HCT116 (cell line): ENCODE results near the gene SSH2. TPM values are rescaled to one million over a fixed set of nuclear protein-coding genes. Genes with fewer than 3 reads are reported as not detected.
"Not testable (repeated sequence)": the region's sequence is repeated elsewhere in the genome, so short reads cannot be mapped to it uniquely, and the experiment has no call there.

Experiments
- ATAC-seq: fragments of 200-7000 bp; cut with Tn5 transposase; 2 replicates; pipeline ENCODE4 v1.9.1; 2020; ENCODE audit warnings: mild to moderate bottlenecking, moderate library complexity
- BruUV-seq: library from RNA; stranded (reverse); fragments of 400-500 nt; replicated peaks from 2 replicates; lab custom pipeline; 2021; lab: Mats Ljungman, UMichigan
- CTCF ChIA-PET: fragments of 300-600 bp; sonication (Branson Sonifier 250); formaldehyde crosslinking; loops from one replicate; lab custom pipeline; 2021; ENCODE audit warnings: antibody characterized with exemption; lab: Charles Lee
- POLR2A ChIA-PET: fragments of 300-600, 350-600 bp; sonication (Branson Sonifier 250); formaldehyde crosslinking; loops from one replicate; lab custom pipeline; 2021; ENCODE audit warnings: antibody characterized with exemption; lab: Charles Lee
- RAD21 ChIA-PET, 2 experiments: fragments of 300-600 bp; sonication (Branson Sonifier 250); formaldehyde crosslinking; loops; one replicate each; lab custom pipeline; 2023; ENCODE audit warnings: low total read pairs in 2 of 2; ENCODE audit not compliant: uncharacterized antibody in 2 of 2, unreplicated experiment in 2 of 2, low non-redundant PET in 1 of 2; lab: Charles Lee
- DNase-seq: peaks from one replicate; pipeline ENCODE4 v3.0.0-alpha.2; 2010; ENCODE audit warnings: low read depth, low spot score
- H2AFZ ChIP-seq: fragments of 200-600 bp; shearing (Covaris generic), sonication (generic); 2 replicates; pipeline ENCODE4 v1.6.1; 2017; ENCODE audit warnings: low read depth, mixed run types, mixed read lengths, antibody characterized with exemption, low read length; ENCODE audit not compliant: poor library complexity, severe bottlenecking
- H3K27ac ChIP-seq: 2 replicates; pipeline ENCODE4 v1.5.1; 2012; ENCODE audit warnings: low read depth, low read length
- H3K27me3 ChIP-seq: fragments of 200-600 bp; sonication (generic); 2 replicates; pipeline ENCODE4 v1.6.1; 2016; ENCODE audit warnings: mixed run types, low read length, mixed read lengths; ENCODE audit not compliant: insufficient read depth
- H3K36me3 ChIP-seq, 2 experiments: fragments of 200-500 bp in 1 of 2; fragments of 200-600 bp in 1 of 2; sonication (Bioruptor generic) in 1 of 2; sonication (generic) in 1 of 2; 2 replicates each; pipeline versions ENCODE4 v1.5.1 to v1.6.1; 2014 to 2016; ENCODE audit warnings: low read length in 2 of 2, inconsistent platforms in 1 of 2, mixed read lengths in 1 of 2, mixed run types in 1 of 2; ENCODE audit not compliant: insufficient read depth in 2 of 2, control insufficient read depth in 1 of 2
- H3K4me1 ChIP-seq, 2 experiments: fragments of 200-600 bp in 1 of 2; sonication (generic) in 1 of 2; 2 replicates each; pipeline versions ENCODE4 v1.5.1 to v1.6.1; 2012 to 2017; ENCODE audit warnings: low read length in 2 of 2, inconsistent platforms in 1 of 2, mild to moderate bottlenecking in 1 of 2, mixed read lengths in 1 of 2, mixed run types in 1 of 2, moderate library complexity in 1 of 2; ENCODE audit not compliant: insufficient read depth in 2 of 2, control insufficient read depth in 1 of 2
- H3K4me2 ChIP-seq: fragments of 200-600 bp; sonication (generic); 2 replicates; pipeline ENCODE4 v1.6.1; 2017; ENCODE audit warnings: mixed run types, low read length, mixed read lengths
- H3K4me3 ChIP-seq, 2 experiments: fragments of 200-600 bp in 1 of 2; sonication (generic) in 1 of 2; replicated peaks in 1 of 2; 2 replicates each; pipeline ENCODE4 v1.5.1; 2011 to 2016; ENCODE audit warnings: low read length in 2 of 2, control low read depth in 1 of 2, low read depth in 1 of 2, mild to moderate bottlenecking in 1 of 2, mixed read lengths in 1 of 2, mixed run types in 1 of 2
- H3K79me2 ChIP-seq: fragments of 200-600 bp; sonication (generic); 2 replicates; pipeline ENCODE4 v1.6.1; 2017; ENCODE audit warnings: mild to moderate bottlenecking, mixed run types, low read length, moderate library complexity, mixed read lengths; ENCODE audit not compliant: insufficient read depth
- H3K9ac ChIP-seq: fragments of 200-600 bp; sonication (generic); 2 replicates; pipeline ENCODE4 v1.6.1; 2016; ENCODE audit warnings: low read length, mixed read lengths
- H3K9me2 ChIP-seq: fragments of 200-600 bp; sonication (generic), shearing (Covaris generic); 2 replicates; pipeline ENCODE4 v1.6.1; 2017; ENCODE audit warnings: mixed run types, mild to moderate bottlenecking, moderate library complexity; ENCODE audit not compliant: insufficient read depth
- H3K9me3 ChIP-seq, 2 experiments: fragments of 200-500 bp in 1 of 2; fragments of 200-600 bp in 1 of 2; sonication (Bioruptor generic) in 1 of 2; sonication (generic) in 1 of 2; 2 replicates each; pipeline ENCODE4 v1.6.1; 2014 to 2017; ENCODE audit warnings: low read length in 2 of 2, mixed read lengths in 2 of 2, inconsistent platforms in 1 of 2, low read depth in 1 of 2, mild to moderate bottlenecking in 1 of 2, mixed run types in 1 of 2, moderate library complexity in 1 of 2; ENCODE audit not compliant: control insufficient read depth in 1 of 2, insufficient read depth in 1 of 2
- H4K20me1 ChIP-seq: fragments of 200-600 bp; sonication (generic), shearing (Covaris generic); 2 replicates; pipeline ENCODE4 v1.6.1; 2017; ENCODE audit warnings: mixed run types, mild to moderate bottlenecking, moderate library complexity; ENCODE audit not compliant: insufficient read depth
- ELF1 ChIP-seq: IDR thresholded peaks from 2 replicates; pipeline ENCODE4 v1.6.1; 2012; ENCODE audit warnings: low read depth, borderline replicate concordance
- EZH2 ChIP-seq: fragments of 200-600 bp; sonication (generic); IDR thresholded peaks from 2 replicates; pipeline ENCODE4 v1.6.1; 2017; ENCODE audit warnings: antibody characterized with exemption, mixed run types
- POLR2A ChIP-seq: IDR thresholded peaks from 2 replicates; pipeline ENCODE4 v1.7.0; 2011; ENCODE audit warnings: borderline replicate concordance; ENCODE audit not compliant: insufficient read depth, insufficient read length; ENCODE audit errors: extremely low read depth
- POLR2AphosphoS5 ChIP-seq: IDR thresholded peaks from 2 replicates; pipeline ENCODE4 v1.6.1; 2011; ENCODE audit warnings: mild to moderate bottlenecking, low read depth, low read length, moderate library complexity
- RAD21 ChIP-seq: IDR thresholded peaks from 2 replicates; pipeline ENCODE4 v1.6.1; 2012; ENCODE audit warnings: low read depth, mild to moderate bottlenecking
- SIN3A ChIP-seq: IDR thresholded peaks from 2 replicates; pipeline ENCODE4 v1.6.1; 2012; ENCODE audit warnings: low read depth
- SP1 ChIP-seq: IDR thresholded peaks from 2 replicates; pipeline ENCODE4 v1.6.1; 2012; ENCODE audit warnings: low read depth
- intact Hi-C: fragments of 100-400 bp; cut with micrococcal nuclease; formaldehyde crosslinking; loops from 2 replicates; pipeline ENCODE4 v1.10.0; 2022
- total RNA-seq: library from RNA; stranded (reverse); gene quantifications from one replicate; pipeline ENCODE4 v1.2.1, GENCODE V29; 2021; ENCODE audit not compliant: unreplicated experiment
- TF ChIP-seq, protein P1 (sequence below): IDR thresholded peaks from 2 replicates; pipeline ENCODE4 v1.6.1; 2012; ENCODE audit warnings: low read depth
- TF ChIP-seq, protein P2 (sequence below): IDR thresholded peaks from 2 replicates; pipeline ENCODE4 v1.6.1; 2012

Gene SSH2
- total RNA-seq, 1 experiment from 2014 or later = 17.0 TPM

DNA sequence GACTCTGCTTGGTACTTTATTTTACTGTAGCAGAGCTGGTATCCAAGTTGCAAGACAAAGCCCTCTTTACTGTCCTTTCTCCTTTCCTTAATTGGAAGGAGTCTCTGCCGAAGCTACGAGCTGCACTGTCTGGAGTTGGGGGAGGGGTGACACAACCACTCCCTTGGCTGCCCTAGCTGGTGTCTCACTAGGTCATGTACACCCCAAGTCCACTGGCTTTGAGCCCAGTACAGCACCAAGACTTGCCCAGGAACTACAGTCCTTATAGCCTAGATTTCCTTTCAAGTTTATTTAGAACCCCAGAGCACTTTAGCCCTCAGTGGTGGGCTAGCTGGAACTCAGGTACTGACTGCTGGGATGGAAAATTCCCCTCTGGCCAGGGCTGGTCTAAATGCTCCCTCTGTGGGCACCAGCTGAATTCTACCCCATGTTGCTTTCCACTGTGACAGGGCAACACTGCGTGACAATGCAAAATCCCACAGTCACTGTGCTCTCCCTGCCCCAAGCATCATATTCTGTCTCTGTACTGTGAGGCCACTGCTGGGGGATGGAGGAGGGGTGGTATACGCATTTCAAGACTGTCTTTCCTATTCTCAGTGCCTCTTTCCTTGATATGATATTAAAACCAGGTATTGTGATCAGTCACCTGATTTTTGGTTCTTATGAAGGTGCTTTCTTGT is 29.8 kb upstream of the SSH2 start (continued):
- TF ChIP-seq, protein P1, sequence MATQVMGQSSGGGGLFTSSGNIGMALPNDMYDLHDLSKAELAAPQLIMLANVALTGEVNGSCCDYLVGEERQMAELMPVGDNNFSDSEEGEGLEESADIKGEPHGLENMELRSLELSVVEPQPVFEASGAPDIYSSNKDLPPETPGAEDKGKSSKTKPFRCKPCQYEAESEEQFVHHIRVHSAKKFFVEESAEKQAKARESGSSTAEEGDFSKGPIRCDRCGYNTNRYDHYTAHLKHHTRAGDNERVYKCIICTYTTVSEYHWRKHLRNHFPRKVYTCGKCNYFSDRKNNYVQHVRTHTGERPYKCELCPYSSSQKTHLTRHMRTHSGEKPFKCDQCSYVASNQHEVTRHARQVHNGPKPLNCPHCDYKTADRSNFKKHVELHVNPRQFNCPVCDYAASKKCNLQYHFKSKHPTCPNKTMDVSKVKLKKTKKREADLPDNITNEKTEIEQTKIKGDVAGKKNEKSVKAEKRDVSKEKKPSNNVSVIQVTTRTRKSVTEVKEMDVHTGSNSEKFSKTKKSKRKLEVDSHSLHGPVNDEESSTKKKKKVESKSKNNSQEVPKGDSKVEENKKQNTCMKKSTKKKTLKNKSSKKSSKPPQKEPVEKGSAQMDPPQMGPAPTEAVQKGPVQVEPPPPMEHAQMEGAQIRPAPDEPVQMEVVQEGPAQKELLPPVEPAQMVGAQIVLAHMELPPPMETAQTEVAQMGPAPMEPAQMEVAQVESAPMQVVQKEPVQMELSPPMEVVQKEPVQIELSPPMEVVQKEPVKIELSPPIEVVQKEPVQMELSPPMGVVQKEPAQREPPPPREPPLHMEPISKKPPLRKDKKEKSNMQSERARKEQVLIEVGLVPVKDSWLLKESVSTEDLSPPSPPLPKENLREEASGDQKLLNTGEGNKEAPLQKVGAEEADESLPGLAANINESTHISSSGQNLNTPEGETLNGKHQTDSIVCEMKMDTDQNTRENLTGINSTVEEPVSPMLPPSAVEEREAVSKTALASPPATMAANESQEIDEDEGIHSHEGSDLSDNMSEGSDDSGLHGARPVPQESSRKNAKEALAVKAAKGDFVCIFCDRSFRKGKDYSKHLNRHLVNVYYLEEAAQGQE = no peak
- TF ChIP-seq, protein P2, sequence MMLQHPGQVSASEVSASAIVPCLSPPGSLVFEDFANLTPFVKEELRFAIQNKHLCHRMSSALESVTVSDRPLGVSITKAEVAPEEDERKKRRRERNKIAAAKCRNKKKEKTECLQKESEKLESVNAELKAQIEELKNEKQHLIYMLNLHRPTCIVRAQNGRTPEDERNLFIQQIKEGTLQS = no peak
- TF ChIP-seq SIN3A = no peak
- no peak for TF ChIP-seq ELF1
- no peak for TF ChIP-seq SP1
- TF ChIP-seq EZH2 = no peak
- no peak for TF ChIP-seq RAD21
- no peak for TF ChIP-seq POLR2A

DNA sequence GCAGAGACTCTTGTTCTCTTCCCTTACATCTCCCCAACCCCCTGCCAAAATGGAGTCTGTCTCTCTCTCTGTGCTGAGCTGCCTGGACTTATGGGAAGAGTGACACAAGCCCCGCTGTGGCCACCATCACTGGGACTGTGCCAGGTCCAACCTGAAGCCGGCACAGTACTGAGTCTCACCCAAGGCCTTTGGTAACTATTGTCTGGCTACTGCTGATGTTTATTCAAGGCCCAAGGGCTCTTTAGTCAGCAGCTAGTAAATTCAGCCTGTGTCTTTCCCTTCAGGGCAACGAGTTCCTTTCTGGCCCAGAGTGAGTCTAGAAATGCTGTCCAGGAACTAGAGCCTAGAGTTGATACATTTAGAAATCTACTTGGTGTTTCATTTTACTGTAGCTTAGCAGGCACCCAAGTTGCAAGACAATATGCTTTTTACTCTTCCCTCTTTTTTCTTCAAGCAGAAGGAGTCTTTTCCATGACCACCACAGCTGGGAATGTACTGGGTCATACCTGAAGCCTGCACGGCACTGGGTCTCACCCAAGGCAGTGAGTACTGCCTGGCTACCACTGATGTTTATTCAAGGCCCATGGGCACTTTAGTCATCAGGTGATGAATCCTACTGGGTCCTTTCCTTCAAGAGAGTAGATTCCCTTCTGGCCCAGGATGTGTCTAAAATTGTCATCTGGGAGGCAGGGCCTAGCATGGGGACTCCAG is 29.1 kb upstream of the SSH2 start:
- ChIA-PET POLR2A (no interaction called here), CTCF (no interaction called here), RAD21 (no interaction called here)
- Histone ChIP-seq H3K36me3 (no peaks in the 10 kb centered on the region), H3K4me1 (no peaks in the 10 kb centered on the region), H3K27me3 (no peaks in the 10 kb centered on the region), H3K27ac (no peak overlapping the region), H4K20me1 (no peaks in the 10 kb centered on the region), H3K9me2 (no peaks in the 10 kb centered on the region), H3K4me3 (no peak overlapping the region), H3K79me2 (no peaks in the 10 kb centered on the region), H3K9ac (no peak overlapping the region), H2AFZ (no peak overlapping the region), H3K9me3 (no peaks in the 10 kb centered on the region), H3K4me2 (no peak overlapping the region)
- no peak for DNase-seq
- ATAC-seq = no peak
- TF ChIP-seq POLR2AphosphoS5 = no peak
- intact Hi-C loops = no loop called here
- no TSS peak for BruUV-seq

DNA sequence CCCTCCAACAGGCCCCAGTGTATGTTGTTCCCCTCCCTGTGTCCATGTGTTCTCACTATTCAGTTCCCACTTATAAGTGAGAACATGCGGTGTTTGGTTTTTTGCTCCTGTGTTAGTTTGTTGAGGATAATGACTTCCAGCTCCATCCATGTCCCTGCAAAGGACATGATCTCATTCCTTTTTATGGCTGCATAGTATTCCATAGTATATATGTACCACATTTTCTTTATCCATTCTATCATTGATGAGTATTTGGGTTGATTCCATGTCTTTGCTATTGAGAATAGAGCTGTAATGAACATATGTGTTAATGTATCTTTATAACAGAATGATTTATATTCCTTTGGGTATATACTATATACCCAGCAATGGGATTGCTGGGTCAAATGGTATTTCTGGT is 27.5 kb upstream of the SSH2 start:
- intact Hi-C loops, H2AFZ ChIP-seq, H3K9me3 ChIP-seq, H3K36me3 ChIP-seq, H3K9me2 ChIP-seq, H3K27me3 ChIP-seq, POLR2A ChIA-PET, H3K4me3 ChIP-seq, H3K9ac ChIP-seq, H4K20me1 ChIP-seq, BruUV-seq, RAD21 ChIA-PET, DNase-seq, H3K79me2 ChIP-seq, H3K27ac ChIP-seq, H3K4me1 ChIP-seq, H3K4me2 ChIP-seq, ATAC-seq: not testable (repeated sequence)
- CTCF ChIA-PET = interaction anchor here (2.4 kb wide), 1 partner anchor 26 kb away, joined by 9 read pairs; no protein-coding TSS in a partner anchor
